ENCODE measurements around the gene CCDC51.
"Not testable (repeated sequence)": the region's sequence is repeated elsewhere in the genome, so short reads cannot be mapped to it uniquely, and the experiment has no call there.

Gene CCDC51, protein sequence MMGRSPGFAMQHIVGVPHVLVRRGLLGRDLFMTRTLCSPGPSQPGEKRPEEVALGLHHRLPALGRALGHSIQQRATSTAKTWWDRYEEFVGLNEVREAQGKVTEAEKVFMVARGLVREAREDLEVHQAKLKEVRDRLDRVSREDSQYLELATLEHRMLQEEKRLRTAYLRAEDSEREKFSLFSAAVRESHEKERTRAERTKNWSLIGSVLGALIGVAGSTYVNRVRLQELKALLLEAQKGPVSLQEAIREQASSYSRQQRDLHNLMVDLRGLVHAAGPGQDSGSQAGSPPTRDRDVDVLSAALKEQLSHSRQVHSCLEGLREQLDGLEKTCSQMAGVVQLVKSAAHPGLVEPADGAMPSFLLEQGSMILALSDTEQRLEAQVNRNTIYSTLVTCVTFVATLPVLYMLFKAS

DNA sequence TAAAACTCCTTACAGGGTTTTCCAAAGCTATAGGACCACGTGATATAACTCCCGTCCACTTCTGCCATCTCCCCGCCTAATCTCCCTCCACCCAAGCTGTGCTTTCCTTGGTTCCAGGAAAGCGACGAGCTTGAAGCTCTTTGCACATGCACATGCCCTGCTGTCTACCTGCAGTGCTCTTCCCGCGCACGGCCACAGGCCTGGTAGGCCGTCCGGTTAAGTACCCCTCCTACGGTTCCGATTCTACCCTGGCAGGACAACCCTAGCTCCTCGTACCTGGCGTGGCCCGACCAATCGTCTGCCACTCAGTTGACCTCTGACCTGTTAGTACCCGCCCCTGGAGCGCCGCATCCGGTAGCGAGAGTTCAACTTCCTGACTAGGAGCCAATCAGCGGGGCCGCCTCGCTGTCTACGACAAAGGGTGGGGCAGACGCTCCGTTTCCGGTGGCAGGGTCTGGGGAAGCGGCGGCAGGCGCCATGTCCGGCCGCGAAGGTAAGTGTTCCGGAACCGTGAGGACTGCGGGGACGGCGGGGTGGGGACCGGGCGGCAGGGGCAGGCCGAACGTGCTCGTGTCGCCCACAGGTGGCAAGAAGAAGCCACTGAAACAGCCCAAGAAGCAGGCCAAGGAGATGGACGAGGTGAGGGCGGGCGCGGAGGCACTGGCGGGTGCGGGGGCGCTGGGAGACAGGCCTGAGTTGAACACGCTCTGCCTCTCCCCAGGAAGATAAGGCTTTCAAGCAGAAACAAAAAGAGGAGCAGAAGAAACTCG lies at the start of gene CCDC51, which contains the start of gene TMA7:
TSS of gene CCDC51 (minus strand) at position 300 of the 770 bp plus-strand sequence. CDS start 4,991 bp downstream, outside the sequence.
TSS of gene TMA7 (plus strand) at position 438 of the 770 bp plus-strand sequence. CDS start at position 478, 40 bp downstream.
- CTCF ChIA-PET, result interaction anchor here (0.6 to 1.1 kb wide), 3 partner anchors 38 to 176 kb away, joined by 3 to 5 read pairs (median 3); no protein-coding TSS in a partner anchor
- TF ChIP-seq, protein P1, sequence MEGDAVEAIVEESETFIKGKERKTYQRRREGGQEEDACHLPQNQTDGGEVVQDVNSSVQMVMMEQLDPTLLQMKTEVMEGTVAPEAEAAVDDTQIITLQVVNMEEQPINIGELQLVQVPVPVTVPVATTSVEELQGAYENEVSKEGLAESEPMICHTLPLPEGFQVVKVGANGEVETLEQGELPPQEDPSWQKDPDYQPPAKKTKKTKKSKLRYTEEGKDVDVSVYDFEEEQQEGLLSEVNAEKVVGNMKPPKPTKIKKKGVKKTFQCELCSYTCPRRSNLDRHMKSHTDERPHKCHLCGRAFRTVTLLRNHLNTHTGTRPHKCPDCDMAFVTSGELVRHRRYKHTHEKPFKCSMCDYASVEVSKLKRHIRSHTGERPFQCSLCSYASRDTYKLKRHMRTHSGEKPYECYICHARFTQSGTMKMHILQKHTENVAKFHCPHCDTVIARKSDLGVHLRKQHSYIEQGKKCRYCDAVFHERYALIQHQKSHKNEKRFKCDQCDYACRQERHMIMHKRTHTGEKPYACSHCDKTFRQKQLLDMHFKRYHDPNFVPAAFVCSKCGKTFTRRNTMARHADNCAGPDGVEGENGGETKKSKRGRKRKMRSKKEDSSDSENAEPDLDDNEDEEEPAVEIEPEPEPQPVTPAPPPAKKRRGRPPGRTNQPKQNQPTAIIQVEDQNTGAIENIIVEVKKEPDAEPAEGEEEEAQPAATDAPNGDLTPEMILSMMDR (conservative IDR thresholded peaks at IDR 0.05; ENCODE audit: low read depth), result no peak

DNA sequence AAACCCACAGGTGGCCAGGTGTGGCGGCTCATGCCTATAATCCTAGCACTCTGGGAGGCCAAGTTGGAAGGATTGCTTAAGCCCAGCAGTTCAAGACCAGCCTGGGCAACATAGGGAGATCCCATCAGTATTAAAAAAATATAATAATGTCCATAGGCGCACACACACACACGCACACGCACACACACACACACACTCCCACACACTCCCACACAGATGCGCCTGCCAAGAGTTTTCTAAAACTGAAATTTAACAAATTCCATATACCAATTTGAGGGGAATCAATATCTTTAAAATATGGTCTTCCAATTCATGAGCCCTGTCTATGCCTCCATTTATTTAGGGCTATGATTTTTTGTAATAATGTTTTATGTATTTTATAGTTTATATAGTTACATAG lies 47.0 kb upstream of the CCDC51 start:
- TF ChIP-seq, protein P1 (conservative IDR thresholded peaks at IDR 0.05; ENCODE audit: low read depth), result no peak
- ChIA-PET CTCF (no interaction called here), POLR2A (ENCODE audit: low non-redundant PET) (no interaction called here)
- H3K27ac ChIP-seq, result no peak overlapping the region
- DNase-seq (ENCODE audit: low spot score), result no peak

More for the DNA sequence above, at the start of gene CCDC51, which contains the start of gene TMA7:
- peak; percentile 97 for DNase-seq (ENCODE audit: low spot score)
- H3K27ac ChIP-seq, result peak within 1 kb of the TSS; percentile 86
- POLR2A ChIA-PET (ENCODE audit: low non-redundant PET), result interaction anchor here (0.6 kb wide), 2 partner anchors 61 to 102 kb away, joined by 3 to 4 read pairs; no protein-coding TSS in a partner anchor

DNA sequence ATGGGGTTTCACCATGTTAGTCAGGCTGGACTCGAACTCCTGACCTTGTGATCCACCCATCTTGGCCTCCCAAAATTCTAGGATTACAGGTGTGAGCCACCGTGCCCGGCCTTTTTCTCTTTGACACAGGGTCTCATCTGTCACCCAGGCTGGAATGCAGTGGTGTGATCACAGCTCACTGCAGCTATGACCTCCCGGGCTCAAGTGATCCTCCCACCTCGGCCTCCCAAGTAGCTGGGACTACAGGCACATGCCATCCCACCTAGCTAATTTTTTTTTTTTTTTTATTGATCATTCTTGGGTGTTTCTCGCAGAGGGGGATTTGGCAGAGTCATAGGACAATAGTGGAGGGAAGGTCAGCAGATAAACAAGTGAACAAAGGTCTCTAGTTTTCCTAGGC lies 42.9 kb upstream of the CCDC51 start:
- POLR2A ChIA-PET (ENCODE audit: low non-redundant PET); CTCF ChIA-PET; DNase-seq (ENCODE audit: low spot score): not testable (repeated sequence)
- H3K27ac ChIP-seq, result peak overlapping the region; percentile 27

DNA sequence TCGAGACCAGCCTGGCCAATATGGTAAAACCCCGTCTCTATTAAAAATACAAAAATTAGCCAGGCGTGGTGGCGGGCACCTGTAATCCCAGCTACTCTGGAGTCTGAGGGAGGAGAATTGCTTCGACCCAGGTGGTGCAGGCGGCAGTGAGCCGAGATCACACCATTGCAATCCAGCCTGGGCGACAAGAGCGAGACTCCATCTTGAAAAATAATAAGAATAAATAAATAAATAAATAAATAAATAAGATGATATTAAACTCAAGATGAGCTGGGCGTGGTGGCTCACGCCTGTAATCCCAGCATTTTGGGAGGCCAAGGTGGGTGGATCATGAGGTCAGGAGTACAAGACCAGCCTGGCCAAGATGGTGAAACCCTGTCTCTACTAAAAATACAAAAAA lies 41.0 kb upstream of the CCDC51 start:
- DNase-seq (ENCODE audit: low spot score); CTCF ChIA-PET; POLR2A ChIA-PET (ENCODE audit: low non-redundant PET): not testable (repeated sequence)
- peak overlapping the region; percentile 27 for H3K27ac ChIP-seq

DNA sequence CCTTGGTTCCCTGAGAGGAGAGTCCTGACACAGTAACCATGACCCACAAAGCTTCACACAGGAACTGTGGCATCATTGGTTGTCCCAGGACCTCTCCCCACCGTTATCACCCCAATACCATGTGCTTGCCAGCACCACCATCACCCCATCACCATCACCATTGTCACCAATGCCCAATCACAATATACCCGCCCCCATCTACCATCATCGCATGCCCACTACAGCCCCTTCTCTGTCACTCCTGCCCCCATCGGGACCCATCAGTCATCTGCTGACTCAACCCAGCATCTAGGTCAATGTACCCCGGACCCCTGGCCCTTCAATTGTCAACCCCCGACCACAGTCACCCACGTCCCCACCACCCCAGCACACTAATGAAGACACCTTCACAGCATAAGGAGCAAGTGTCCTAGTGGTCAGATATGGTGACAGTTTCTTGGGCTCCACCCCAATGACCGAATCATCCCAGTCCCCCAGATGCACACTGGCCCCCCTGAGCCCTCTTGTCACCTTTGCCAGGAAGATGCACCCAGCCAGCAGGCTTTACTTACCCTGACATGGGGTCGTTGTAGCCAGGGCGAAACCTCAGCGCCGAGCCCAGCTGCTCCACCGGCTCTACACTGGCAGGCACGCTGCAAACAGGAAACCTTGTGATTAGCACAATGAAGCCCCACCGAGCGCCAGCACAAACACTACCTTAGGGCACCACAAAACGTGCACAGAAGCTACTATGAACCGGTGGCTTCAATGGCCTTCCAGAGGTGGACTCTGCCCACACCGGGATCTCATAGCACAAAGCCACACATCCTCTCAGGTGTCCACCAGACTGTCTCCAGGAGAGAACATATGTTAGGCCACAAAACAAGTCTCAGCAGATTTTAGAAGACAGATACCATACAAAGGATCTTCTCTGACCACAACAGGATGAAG lies 39.0 kb upstream of the CCDC51 start:
- ChIA-PET POLR2A (ENCODE audit: low non-redundant PET) (no interaction called here), CTCF (no interaction called here)
- DNase-seq (ENCODE audit: low spot score), result no peak
- TF ChIP-seq, protein P1 (conservative IDR thresholded peaks at IDR 0.05; ENCODE audit: low read depth), result no peak
- peak overlapping the region; percentile 50 for H3K27ac ChIP-seq

DNA sequence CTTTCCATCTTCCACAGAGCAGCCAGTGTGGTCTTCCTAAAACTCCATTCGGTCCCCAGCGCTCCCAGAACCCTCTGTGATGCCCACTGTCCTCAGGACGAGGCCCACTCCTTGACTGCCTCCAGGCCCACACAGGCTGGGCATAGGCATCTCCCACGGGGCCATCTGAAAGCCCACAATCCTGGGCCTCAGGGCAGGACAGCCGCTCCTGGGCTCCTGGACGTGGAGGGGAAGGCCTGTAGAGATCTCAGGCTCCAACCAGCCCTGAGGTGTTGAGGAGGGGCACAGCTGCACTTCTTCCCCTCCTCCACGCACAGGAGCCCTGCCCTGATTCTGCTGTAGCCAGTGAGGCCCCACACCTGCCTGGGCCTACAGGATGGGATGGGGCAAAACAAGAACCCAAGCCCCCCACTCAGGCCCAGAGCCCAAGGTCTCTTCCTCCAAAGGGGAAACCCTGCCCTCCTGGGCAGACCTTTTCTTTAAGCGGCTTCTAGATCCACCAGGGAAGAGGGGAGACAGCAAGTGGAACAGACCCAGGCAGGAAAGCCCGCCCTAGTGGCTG lies 38.1 kb upstream of the CCDC51 start:
- DNase-seq (ENCODE audit: low spot score), result no peak
- TF ChIP-seq, protein P1 (conservative IDR thresholded peaks at IDR 0.05; ENCODE audit: low read depth), result no peak
- ChIA-PET POLR2A (ENCODE audit: low non-redundant PET) (no interaction called here), CTCF (no interaction called here)
- H3K27ac ChIP-seq, result peak overlapping the region; percentile 50
